ENCODE measurements around the gene FHL3.
"Not testable (repeated sequence)": the region's sequence is repeated elsewhere in the genome, so short reads cannot be mapped to it uniquely, and the experiment has no call there.

FHL3 gene

DNA sequence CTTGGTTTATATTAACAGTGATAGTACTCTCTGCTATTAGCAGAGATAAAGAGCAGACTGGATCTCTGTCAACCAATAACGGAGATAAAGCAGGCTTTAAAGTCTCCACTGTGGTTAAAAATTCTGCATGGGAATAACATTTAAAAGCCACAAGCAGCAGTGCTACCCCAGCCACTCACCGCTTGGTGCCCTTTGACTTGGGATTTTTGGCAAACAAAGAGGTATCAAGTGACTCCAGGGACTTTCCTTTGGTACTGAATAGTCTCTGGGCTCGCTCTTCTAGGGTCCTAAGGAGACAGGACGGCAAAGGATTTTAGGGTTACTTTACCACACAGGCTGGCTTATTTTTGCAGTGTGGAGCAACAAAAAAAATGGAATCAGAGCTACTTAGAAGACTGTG is 26.8 kb downstream of the FHL3 start:
- H3K4me1 ChIP-seq (ENCODE audit: control insufficient read depth, insufficient read depth, low read length) = no peaks in the 10 kb centered on the region
- H3K4me3 ChIP-seq (ENCODE audit: low read length) = no peak overlapping the region
- H3K27me3 ChIP-seq (ENCODE audit: control insufficient read depth, insufficient read depth, low read length) = no peaks in the 10 kb centered on the region
- no peaks in the 10 kb centered on the region for H3K9me3 ChIP-seq (ENCODE audit: control insufficient read depth, insufficient read depth, low read length)
- WGBS (ENCODE audit: insufficient coverage, insufficient read length) = no CpG with 5 or more reads among the region's 4 CpGs
- DNase-seq (ENCODE audit: low read depth, low spot score) = no peak
- H3K27ac ChIP-seq (ENCODE audit: low read length) = no peak overlapping the region
- peaks cover 23% of the 10 kb centered on the region; the same call in 1 of the 2 replicates for H3K36me3 ChIP-seq (ENCODE audit: control insufficient read depth, insufficient read depth, low read length)

DNA sequence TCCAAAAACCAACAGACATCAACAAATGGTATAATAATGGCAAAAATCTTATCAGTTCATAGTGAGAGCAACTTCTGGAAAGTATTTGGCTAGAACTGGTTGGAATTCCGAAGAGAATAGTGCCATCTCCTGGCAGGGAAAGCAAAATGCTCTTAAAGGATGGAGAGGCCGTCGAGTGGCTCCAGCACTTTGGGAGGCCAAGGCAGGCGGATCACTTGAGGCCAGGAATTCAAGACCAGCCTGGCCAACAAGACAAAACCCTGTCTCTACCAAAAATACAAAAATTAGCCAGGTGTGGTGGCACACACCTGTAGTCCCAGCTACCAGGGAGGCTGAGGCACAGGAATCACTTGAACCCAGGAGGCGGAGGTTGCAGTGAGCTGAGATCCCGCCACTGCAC is 30.2 kb downstream of the FHL3 start:
- WGBS (ENCODE audit: insufficient coverage, insufficient read length) = no CpG with 5 or more reads among the region's 6 CpGs
- H3K4me1 ChIP-seq (ENCODE audit: control insufficient read depth, insufficient read depth, low read length); H3K27me3 ChIP-seq (ENCODE audit: control insufficient read depth, insufficient read depth, low read length); H3K9me3 ChIP-seq (ENCODE audit: control insufficient read depth, insufficient read depth, low read length); H3K27ac ChIP-seq (ENCODE audit: low read length); H3K4me3 ChIP-seq (ENCODE audit: low read length); DNase-seq (ENCODE audit: low read depth, low spot score): not testable (repeated sequence)
- H3K36me3 ChIP-seq (ENCODE audit: control insufficient read depth, insufficient read depth, low read length) = peaks cover 13% of the 10 kb centered on the region; the same call in 1 of the 2 replicates

DNA sequence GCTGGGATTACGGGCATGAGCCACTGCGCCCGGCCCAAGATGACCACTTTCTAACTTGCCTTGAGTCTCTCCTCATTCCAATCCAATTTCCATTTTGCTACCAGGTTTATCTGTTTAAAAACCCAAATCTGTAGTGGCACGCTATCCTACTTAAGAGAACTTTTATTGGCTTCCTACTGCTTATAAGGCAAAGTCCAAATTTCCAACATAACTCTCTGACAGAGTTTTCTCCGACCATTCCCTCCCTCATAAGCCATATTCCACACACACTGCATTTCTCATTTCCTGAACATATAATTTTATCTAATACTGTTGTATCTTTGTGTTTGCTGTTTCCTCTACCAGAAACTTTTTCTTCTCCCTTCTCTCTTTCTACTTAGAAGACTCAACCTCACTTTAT is 30.7 kb downstream of the FHL3 start:
- H3K4me3 ChIP-seq (ENCODE audit: low read length) = no peak overlapping the region
- H3K27ac ChIP-seq (ENCODE audit: low read length) = no peak overlapping the region
- H3K4me1 ChIP-seq (ENCODE audit: control insufficient read depth, insufficient read depth, low read length) = no peaks in the 10 kb centered on the region
- H3K9me3 ChIP-seq (ENCODE audit: control insufficient read depth, insufficient read depth, low read length) = no peaks in the 10 kb centered on the region
- H3K27me3 ChIP-seq (ENCODE audit: control insufficient read depth, insufficient read depth, low read length) = no peaks in the 10 kb centered on the region
- 100% methylated on average over 1 of the region's 5 CpGs for WGBS (ENCODE audit: insufficient coverage, insufficient read length)
- no peak for DNase-seq (ENCODE audit: low read depth, low spot score)
- peaks cover 12% of the 10 kb centered on the region; the same call in 1 of the 2 replicates for H3K36me3 ChIP-seq (ENCODE audit: control insufficient read depth, insufficient read depth, low read length)

DNA sequence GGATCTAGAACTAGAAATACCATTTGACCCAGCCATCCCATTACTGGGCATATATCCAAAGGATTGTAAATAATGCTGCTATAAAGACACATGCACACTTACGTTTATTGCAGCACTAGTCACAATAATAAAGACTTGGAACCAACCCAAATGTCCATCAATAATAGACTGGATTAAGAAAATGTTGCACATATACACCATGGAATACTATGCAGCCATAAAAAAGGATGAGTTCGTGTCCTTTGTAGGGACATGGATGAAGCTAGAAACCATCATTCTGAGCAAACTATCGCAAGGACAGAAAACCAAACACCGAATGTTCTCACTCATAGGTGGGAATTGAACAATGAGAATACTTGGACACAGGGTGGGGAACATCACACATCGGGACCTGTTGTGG is 31.6 kb downstream of the FHL3 start:
- H3K4me3 ChIP-seq (ENCODE audit: low read length); H3K4me1 ChIP-seq (ENCODE audit: control insufficient read depth, insufficient read depth, low read length); H3K27me3 ChIP-seq (ENCODE audit: control insufficient read depth, insufficient read depth, low read length); DNase-seq (ENCODE audit: low read depth, low spot score); H3K27ac ChIP-seq (ENCODE audit: low read length); H3K9me3 ChIP-seq (ENCODE audit: control insufficient read depth, insufficient read depth, low read length): not testable (repeated sequence)
- no CpG with 5 or more reads among the region's 5 CpGs for WGBS (ENCODE audit: insufficient coverage, insufficient read length)
- H3K36me3 ChIP-seq (ENCODE audit: control insufficient read depth, insufficient read depth, low read length) = peaks cover 11% of the 10 kb centered on the region; the same call in 1 of the 2 replicates

DNA sequence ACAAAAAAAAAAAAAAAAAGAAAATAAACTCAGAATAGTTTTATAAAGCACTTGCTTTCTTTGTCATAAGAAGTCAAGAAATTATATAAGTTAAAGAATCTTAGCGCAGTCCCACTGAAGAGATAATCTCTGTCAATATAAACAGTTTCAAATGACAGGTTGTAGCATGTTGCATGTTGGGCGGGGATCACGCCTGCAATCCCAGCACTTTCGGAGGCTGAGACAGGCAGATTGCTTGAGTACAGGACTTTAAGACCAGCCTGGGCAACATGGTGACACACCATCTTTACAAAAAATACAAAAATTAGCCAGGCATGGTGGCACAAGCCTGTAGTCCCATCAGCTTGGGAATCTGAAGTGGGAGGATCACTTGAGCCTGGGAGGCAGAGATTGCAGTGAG is 40.0 kb downstream of the FHL3 start:
- no peak for DNase-seq (ENCODE audit: low read depth, low spot score)
- Histone ChIP-seq H3K36me3 (ENCODE audit: control insufficient read depth, insufficient read depth, low read length) (peaks cover 21% of the 10 kb centered on the region; the same call in 1 of the 2 replicates), H3K9me3 (ENCODE audit: control insufficient read depth, insufficient read depth, low read length) (no peaks in the 10 kb centered on the region), H3K4me1 (ENCODE audit: control insufficient read depth, insufficient read depth, low read length) (no peaks in the 10 kb centered on the region), H3K27ac (ENCODE audit: low read length) (no peak overlapping the region), H3K27me3 (ENCODE audit: control insufficient read depth, insufficient read depth, low read length) (no peaks in the 10 kb centered on the region), H3K4me3 (ENCODE audit: low read length) (no peak overlapping the region)
- WGBS (ENCODE audit: insufficient coverage, insufficient read length) = no CpG with 5 or more reads among the region's 4 CpGs

DNA sequence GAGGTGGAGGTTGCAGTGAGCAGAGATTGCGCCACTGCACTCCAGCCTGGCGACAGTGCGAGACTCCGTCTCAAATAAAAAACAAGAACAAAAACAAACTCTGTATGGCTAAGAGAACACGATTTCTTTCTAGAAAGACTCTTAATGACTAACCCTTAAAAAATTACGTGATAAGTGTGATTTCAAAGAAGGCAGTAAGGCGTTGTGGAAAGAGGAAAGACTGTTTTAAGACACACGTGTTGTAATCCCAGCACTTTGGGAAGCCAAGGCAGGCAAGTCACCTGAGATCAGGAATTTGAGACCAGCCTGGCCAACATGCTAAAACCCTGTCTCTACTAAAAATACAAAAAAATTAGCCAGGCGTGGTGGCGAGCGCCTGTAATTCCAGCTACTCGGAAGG is 41.2 kb downstream of the FHL3 start:
- not testable (repeated sequence) for H3K4me1 ChIP-seq (ENCODE audit: control insufficient read depth, insufficient read depth, low read length)

DNA sequence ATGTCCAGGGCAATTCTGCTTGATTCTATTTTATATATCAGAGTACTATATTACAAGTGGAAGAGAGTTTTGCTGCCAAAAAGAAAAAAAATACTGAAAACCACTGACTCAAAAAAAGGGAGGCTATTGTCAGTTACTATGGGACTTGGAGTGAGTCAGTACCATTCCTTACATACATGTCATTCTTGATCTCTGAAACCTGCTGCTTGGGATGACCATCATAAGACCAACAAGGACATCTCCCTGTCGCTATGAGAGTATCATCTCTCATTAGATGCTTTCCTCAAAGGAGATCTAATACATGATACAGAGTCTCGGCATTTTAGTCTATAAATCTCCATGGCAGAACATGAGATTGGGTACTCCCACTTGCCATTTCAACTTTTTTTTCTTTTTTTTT is 46.6 kb downstream of the FHL3 start:
- no peak for DNase-seq (ENCODE audit: low read depth, low spot score)
- no peak overlapping the region for H3K27ac ChIP-seq (ENCODE audit: low read length)

More for the DNA sequence above, 41.2 kb downstream of the FHL3 start:
- H3K4me3 ChIP-seq (ENCODE audit: low read length); DNase-seq (ENCODE audit: low read depth, low spot score); H3K9me3 ChIP-seq (ENCODE audit: control insufficient read depth, insufficient read depth, low read length); H3K27ac ChIP-seq (ENCODE audit: low read length); H3K27me3 ChIP-seq (ENCODE audit: control insufficient read depth, insufficient read depth, low read length): not testable (repeated sequence)
- WGBS (ENCODE audit: insufficient coverage, insufficient read length) = no CpG with 5 or more reads among the region's 12 CpGs
- H3K36me3 ChIP-seq (ENCODE audit: control insufficient read depth, insufficient read depth, low read length) = peaks cover 28% of the 10 kb centered on the region; the same call in 1 of the 2 replicates

DNA sequence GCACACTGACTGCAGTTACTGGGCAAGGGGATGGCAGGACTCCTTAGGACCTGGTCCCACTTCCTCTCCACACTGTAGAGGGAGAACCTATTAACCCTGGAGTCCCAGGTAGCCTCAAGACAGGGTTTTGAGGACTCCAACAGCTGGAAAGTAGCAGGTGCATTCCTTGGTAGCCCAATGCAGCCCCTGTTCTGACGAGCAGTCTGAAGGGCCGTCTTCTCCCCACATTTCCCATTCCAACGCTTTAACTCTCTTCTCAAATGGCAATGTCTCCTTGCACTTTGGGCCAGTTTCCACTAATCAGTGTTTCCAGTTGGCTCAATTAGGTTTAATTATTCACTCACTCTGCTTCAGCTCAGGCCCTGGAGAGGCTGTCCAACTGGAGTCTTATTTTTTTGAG is 49.6 kb downstream of the FHL3 start:
- no peak for DNase-seq (ENCODE audit: low read depth, low spot score)
- WGBS (ENCODE audit: insufficient coverage, insufficient read length) = no CpG with 5 or more reads among the region's 3 CpGs
- Histone ChIP-seq H3K4me1 (ENCODE audit: control insufficient read depth, insufficient read depth, low read length) (no peaks in the 10 kb centered on the region), H3K27me3 (ENCODE audit: control insufficient read depth, insufficient read depth, low read length) (no peaks in the 10 kb centered on the region), H3K36me3 (ENCODE audit: control insufficient read depth, insufficient read depth, low read length) (peaks cover 20% of the 10 kb centered on the region; the same call in 1 of the 2 replicates), H3K4me3 (ENCODE audit: low read length) (no peak overlapping the region), H3K27ac (ENCODE audit: low read length) (no peak overlapping the region), H3K9me3 (ENCODE audit: control insufficient read depth, insufficient read depth, low read length) (no peaks in the 10 kb centered on the region)

More for the DNA sequence above, 46.6 kb downstream of the FHL3 start:
- no peak overlapping the region for H3K4me3 ChIP-seq (ENCODE audit: low read length)
- no peaks in the 10 kb centered on the region for H3K9me3 ChIP-seq (ENCODE audit: control insufficient read depth, insufficient read depth, low read length)
- H3K36me3 ChIP-seq (ENCODE audit: control insufficient read depth, insufficient read depth, low read length) = peaks cover 24% of the 10 kb centered on the region; the same call in 1 of the 2 replicates
- H3K27me3 ChIP-seq (ENCODE audit: control insufficient read depth, insufficient read depth, low read length) = no peaks in the 10 kb centered on the region
- WGBS (ENCODE audit: insufficient coverage, insufficient read length) = no CpG with 5 or more reads among the region's 2 CpGs
- no peaks in the 10 kb centered on the region for H3K4me1 ChIP-seq (ENCODE audit: control insufficient read depth, insufficient read depth, low read length)

DNA sequence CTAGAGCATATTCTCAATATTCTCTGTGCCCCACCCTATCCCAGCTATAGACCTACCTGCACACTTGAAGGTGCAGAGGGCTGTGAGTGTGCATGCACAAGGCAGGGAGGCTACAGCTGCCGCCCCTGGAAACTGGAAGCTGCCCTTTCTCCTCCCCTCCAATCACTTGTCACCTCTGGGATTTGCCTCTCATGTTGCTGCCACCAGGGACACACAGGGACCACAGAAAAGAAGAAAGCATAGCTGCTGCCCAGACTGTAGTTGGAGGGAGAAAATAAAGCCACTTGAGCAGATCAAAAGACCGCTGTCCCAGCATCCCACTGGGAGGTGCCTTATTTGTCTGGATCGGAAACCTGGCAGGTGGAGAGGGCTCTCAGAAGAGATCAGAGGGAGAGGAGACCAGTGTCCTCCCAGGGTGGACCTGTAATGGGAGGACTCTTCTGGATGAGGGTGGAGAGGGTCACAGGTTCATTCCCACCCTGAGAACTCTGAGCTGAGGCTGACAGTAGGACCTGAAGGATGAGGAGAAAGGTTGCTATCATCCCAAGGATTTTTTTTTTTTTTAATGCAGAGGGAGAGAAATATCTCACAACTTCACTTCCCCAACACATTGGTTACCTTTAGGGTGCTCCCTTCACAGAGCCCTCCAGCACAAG is 50.9 kb downstream of the FHL3 start:
- no peak overlapping the region for H3K27ac ChIP-seq (ENCODE audit: low read length)
- H3K4me3 ChIP-seq (ENCODE audit: low read length) = no peak overlapping the region
- no peaks in the 10 kb centered on the region for H3K27me3 ChIP-seq (ENCODE audit: control insufficient read depth, insufficient read depth, low read length)
- no peaks in the 10 kb centered on the region for H3K4me1 ChIP-seq (ENCODE audit: control insufficient read depth, insufficient read depth, low read length)
- DNase-seq (ENCODE audit: low read depth, low spot score) = no peak
- H3K9me3 ChIP-seq (ENCODE audit: control insufficient read depth, insufficient read depth, low read length) = no peaks in the 10 kb centered on the region
- no CpG with 5 or more reads among the region's 3 CpGs for WGBS (ENCODE audit: insufficient coverage, insufficient read length)
- H3K36me3 ChIP-seq (ENCODE audit: control insufficient read depth, insufficient read depth, low read length) = peaks cover 14% of the 10 kb centered on the region; the same call in 1 of the 2 replicates

DNA sequence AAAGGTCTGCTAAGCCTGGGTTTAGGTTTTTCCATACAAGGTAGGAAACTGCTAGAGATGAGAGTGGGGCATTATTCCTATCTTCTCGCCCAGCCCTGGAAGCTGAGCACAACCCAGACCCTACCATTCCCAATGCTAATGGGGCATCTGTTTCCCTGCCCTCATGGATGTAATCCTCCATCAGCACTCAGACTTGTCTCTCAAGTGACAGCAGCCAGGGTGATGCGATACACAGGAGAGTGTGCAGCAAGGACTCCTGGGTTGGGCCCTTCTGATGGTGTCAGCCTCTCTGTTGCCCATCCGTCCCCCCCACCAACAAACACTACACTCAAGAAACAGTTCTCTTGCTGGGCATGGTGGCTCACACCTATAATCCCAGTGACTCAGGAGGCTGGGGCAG is 52.6 kb downstream of the FHL3 start:
- Histone ChIP-seq H3K4me1 (ENCODE audit: control insufficient read depth, insufficient read depth, low read length) (no peaks in the 10 kb centered on the region), H3K27me3 (ENCODE audit: control insufficient read depth, insufficient read depth, low read length) (no peaks in the 10 kb centered on the region), H3K9me3 (ENCODE audit: control insufficient read depth, insufficient read depth, low read length) (no peaks in the 10 kb centered on the region), H3K27ac (ENCODE audit: low read length) (no peak overlapping the region), H3K4me3 (ENCODE audit: low read length) (no peak overlapping the region), H3K36me3 (ENCODE audit: control insufficient read depth, insufficient read depth, low read length) (peaks cover 4% of the 10 kb centered on the region; the same call in 1 of the 2 replicates)
- DNase-seq (ENCODE audit: low read depth, low spot score) = no peak
- no CpG with 5 or more reads among the region's 3 CpGs for WGBS (ENCODE audit: insufficient coverage, insufficient read length)

All from iPS DF 6.9 (cell line).